GM19438 (cell line): ENCODE results near the gene PLA2G2D.

Experiments used
- ATAC-seq: cut with Tn5 transposase; IDR thresholded peaks from one replicate; pipeline ENCODE4 v1.9.1; 2021; ENCODE audit warnings: low read depth; ENCODE audit not compliant: unreplicated experiment

Gene PLA2G2D

DNA sequence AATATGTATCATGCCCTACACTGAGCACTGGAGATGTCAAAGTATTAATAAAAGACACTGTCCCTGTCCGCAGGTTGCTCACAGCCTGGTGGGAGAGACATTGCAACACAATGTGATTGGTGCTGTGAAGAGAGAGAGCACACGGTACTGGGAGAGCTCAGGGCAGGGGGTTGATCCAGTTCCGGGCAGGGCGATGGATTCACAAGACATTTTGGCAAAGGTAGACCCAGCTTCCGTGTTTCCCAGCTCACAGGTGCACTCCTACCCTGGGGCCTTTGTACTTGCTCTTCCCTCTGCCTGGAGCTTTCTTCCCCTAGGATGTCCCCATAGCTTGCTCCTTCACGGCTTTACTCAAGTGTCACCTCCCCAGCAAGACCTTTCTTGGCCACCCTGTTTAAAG is 47.9 kb downstream of the PLA2G2D start:
- no peak for ATAC-seq

- no peak for ATAC-seq
Observed at GRCh38 chr1:20070357-20070756, 49.0 kb downstream of the PLA2G2D start.

- no peak for ATAC-seq
Observed at GRCh38 chr1:20069874-20070273, 49.5 kb downstream of the PLA2G2D start, which contains the start of gene PLA2G5. Gene PLA2G5, plus strand, starts transcription at chr1:20070194. Its CDS starts 14,637 bp downstream, at chr1:20084831.

GRCh38 chr1:20068722-20069121 is 50.6 kb downstream of the PLA2G2D start:
- ATAC-seq, result no peak

DNA sequence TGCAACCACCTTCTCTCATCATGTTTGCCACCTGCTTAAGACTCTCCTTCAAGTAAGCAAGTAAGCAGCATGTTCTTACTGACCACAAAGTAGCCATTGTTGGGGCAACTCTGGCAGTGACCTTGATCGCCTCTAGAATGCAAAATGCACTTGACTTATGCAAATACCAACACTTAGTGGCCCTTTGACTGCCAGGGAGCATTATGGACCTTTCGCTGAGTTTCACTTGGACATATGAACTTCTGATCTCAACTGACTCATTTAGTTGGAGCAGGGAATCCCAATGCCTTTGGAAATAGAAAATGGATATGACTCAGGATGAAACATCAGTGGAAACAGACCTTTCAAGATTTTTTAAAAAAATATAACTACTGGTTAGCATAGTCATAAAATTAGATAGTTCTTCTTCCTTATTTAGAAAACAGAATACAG is 55.5 kb downstream of the PLA2G2D start:
- no peak for ATAC-seq
